Ovary (tissue), 9 donors: ENCODE measurements around the gene PDCD5. TPM values are rescaled to one million over a fixed set of nuclear protein-coding genes. Genes with fewer than 3 reads are reported as not detected.

Experiments
- DNase-seq, 5 donors: peaks; one replicate each; pipeline ENCODE4 v3.0.0-alpha.2; 2019 to 2020
- H3K27ac ChIP-seq, 2 donors: fragments of 200-600 bp; one replicate each; pipeline versions ENCODE4 v1.5.1 to v1.8.0; 2019 to 2022
- H3K27me3 ChIP-seq: fragments of 200-600 bp; one replicate; pipeline ENCODE4 v1.8.0; 2022
- H3K36me3 ChIP-seq: fragments of 200-600 bp; sonication (generic); one replicate; pipeline ENCODE4 v1.5.1; 2019
- H3K4me1 ChIP-seq: one replicate; pipeline ENCODE4 v1.8.1; 2013; ENCODE audit warnings: mild to moderate bottlenecking, moderate library complexity; ENCODE audit not compliant: insufficient read depth
- H3K4me3 ChIP-seq: fragments of 200-600 bp; sonication (generic); one replicate; pipeline ENCODE4 v1.5.1; 2017
- H3K9me3 ChIP-seq, 2 donors: fragments of 200-600 bp in 1 of 2; sonication (generic) in 1 of 2; one replicate each; pipeline versions ENCODE4 v1.5.1 to v1.8.1; 2013 to 2019; ENCODE audit warnings: mild to moderate bottlenecking in 1 of 2, moderate library complexity in 1 of 2
- CTCF ChIP-seq, 3 donors: fragments of 450-650 bp in 2 of 3; fragments of 200-600 bp in 1 of 3; IDR thresholded peaks; one replicate each; pipeline versions ENCODE4 v1.5.1 to v1.8.0; 2016 to 2022; ENCODE audit warnings: antibody characterized with exemption in 3 of 3, mild to moderate bottlenecking in 1 of 3
- EP300 ChIP-seq: sonication (generic); formaldehyde crosslinking; IDR thresholded peaks from one replicate; pipeline ENCODE4 v1.6.1; 2017; ENCODE audit warnings: antibody characterized with exemption
- POLR2A ChIP-seq: fragments of 450-650 bp; IDR thresholded peaks from one replicate; pipeline ENCODE4 v1.6.1; 2017; ENCODE audit warnings: antibody characterized with exemption, mild to moderate bottlenecking, moderate library complexity
- whole genome bisulfite sequencing, 3 donors: extraction: QIAGEN DNeasy Blood & Tissue Kit in 1 of 3; methylation state at CpG; one replicate each; pipeline versions ENCODE4 v1.1.5 to v1.1.7; 2013 to 2017; 5-methylcytosine and 5-hydroxymethylcytosine counted together
- intact Hi-C, 4 donors: fragments of 100-400 bp; cut with DNase I; formaldehyde crosslinking; loops; one replicate each; pipeline versions ENCODE4 v1.11.0 to v1.15.1; 2022 to 2023
- polyA plus RNA-seq, 2 donors: library from polyadenylated mRNA; stranded (reverse); fragments of 200-250 nt in 1 of 2; fragments of 350-450 nt in 1 of 2; fragmentation: Illumina TruSeq in 1 of 2; extraction: RNeasy Lipid Tissue Mini Kit (QIAGEN cat#74804) in 1 of 2; gene quantifications; one replicate each; pipeline ENCODE4 v1.2.3, GENCODE V29; 2013 to 2014
- small RNA-seq: library from RNA; depleted of rRNA; stranded (forward); fragments of <200 nt; gene quantifications from one replicate; pipeline ENCODE3, GENCODE V24; 2016
- total RNA-seq, 7 donors: library from RNA; depleted of rRNA in 2 of 7; stranded (reverse); fragments of >200 nt in 2 of 7; fragmentation: NEBNext Ultra II Directional in 3 of 7; extraction: Animal tissue kit (Norgen Biotek cat#: 25700) in 3 of 7; gene quantifications; one replicate each; pipeline versions ENCODE4 v1.1.0 to v1.2.4, GENCODE V29; 2016 to 2023
- donor health status: DM: no; HTN: no; CAD: no; lungs with moderate emphysema.
- donor health status: DM: no; HTN: no; CAD: no.
- donor health status: Bipolar disorder and iron deficiency.
- donor health status: DM: yes; HTN: yes; CAD: no.
- donor health status: DM: no; HTN: no; CAD: no.
- donor health status: DM: yes; HTN: yes; CAD: no.

Gene PDCD5
- total and polyA plus RNA-seq, 9 donors = 53.2 to 122 (median 67.1) TPM

DNA sequence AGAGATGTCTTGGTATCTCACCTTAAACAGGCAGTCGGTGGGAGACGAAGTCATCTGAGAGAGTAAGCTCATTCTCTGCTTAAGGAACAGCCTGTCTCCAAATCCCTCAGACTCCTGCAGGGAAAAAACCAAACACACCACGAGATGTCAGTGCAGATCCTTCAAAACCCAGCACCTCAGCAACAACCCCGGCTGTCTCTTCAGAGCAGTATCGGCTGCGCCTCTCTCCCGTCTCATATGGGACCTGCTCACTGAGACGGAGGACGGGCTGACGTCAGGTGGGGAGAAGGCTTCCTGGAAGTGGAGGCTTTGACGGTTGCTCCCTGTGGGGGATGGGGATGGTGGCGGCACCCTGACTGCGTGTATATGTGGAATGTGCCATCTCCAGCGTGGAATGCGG lies 50.4 kb downstream of the PDCD5 start:
- 91 to 92% (median 91%) methylated on average over 15 of the region's 15 CpGs for WGBS, 3 donors
- no peak overlapping the region for H3K4me3 ChIP-seq
- no peaks in the 10 kb centered on the region for H3K9me3 ChIP-seq
- no peaks in the 10 kb centered on the region for H3K4me1 ChIP-seq
- no peak overlapping the region for H3K27ac ChIP-seq
- no peaks in the 10 kb centered on the region for H3K36me3 ChIP-seq
- intact Hi-C loops = no loop called here
- no peak for DNase-seq
- TF ChIP-seq POLR2A (no peak), EP300 (no peak), CTCF (IDR thresholded peaks at IDR 0.05) (no peak)
- no peaks in the 10 kb centered on the region for H3K27me3 ChIP-seq

Small RNA genes lying within 50 kb of the gene (small RNA-seq; reads per million reads assigned to genes)
- gene SNORA68B = not detected

Other genes with a start within 250 kb of the PDCD5 start
- 10 to 100 TPM; 13.2 to 30.5 (median 25.4) TPM for gene ZNF507, start 235.6 kb upstream of the PDCD5 start, total RNA-seq
- 10 to 100 TPM in 1 of 2 donors, 1 to 10 TPM in 1; 6.4 to 13.6 TPM for gene ZNF507, start 235.6 kb upstream of the PDCD5 start, polyA plus RNA-seq
- 10 to 100 TPM; 25.3 to 49.8 (median 44.4) TPM for gene DPY19L3, start 175.4 kb upstream of the PDCD5 start, total RNA-seq
- 10 to 100 TPM in 1 of 2 donors, 1 to 10 TPM in 1; 9.6 to 20.1 TPM for gene DPY19L3, start 175.4 kb upstream of the PDCD5 start, polyA plus RNA-seq
- 10 to 100 TPM; 10.6 to 33.6 (median 23.5) TPM for gene ANKRD27, start 94.0 kb downstream of the PDCD5 start, total RNA-seq
- 10 to 100 TPM in 1 of 2 donors, 1 to 10 TPM in 1; 9.9 to 19.4 TPM for gene ANKRD27, start 94.0 kb downstream of the PDCD5 start, polyA plus RNA-seq
- gene RGS9BP, start 94.7 kb downstream of the PDCD5 start, total RNA-seq = under 1 TPM in 2 of 7 donors, not detected in 5; 0.17 to 0.31 TPM
- under 1 TPM; 0.06 to 0.15 TPM for gene RGS9BP, start 94.7 kb downstream of the PDCD5 start, polyA plus RNA-seq
- 1 to 10 TPM; 3.6 to 10.0 (median 6.3) TPM for gene NUDT19, start 110.6 kb downstream of the PDCD5 start, total RNA-seq
- gene NUDT19, start 110.6 kb downstream of the PDCD5 start, polyA plus RNA-seq = 10 to 100 TPM in 1 of 2 donors, 1 to 10 TPM in 1; 4.6 to 13.0 TPM
- gene TDRD12, start 138.6 kb downstream of the PDCD5 start, total RNA-seq = 1 to 10 TPM in 6 of 7 donors, under 1 TPM in 1; 0.23 to 3.2 (median 2.4) TPM
- 1 to 10 TPM in 1 of 2 donors, under 1 TPM in 1; 0.63 to 1.1 TPM for gene TDRD12, start 138.6 kb downstream of the PDCD5 start, polyA plus RNA-seq